ELF-1 (cell line): ENCODE results near the gene MYO9A.

Source experiments
- DNase-seq: peaks from one replicate; pipeline ENCODE4 v3.0.0-alpha.2; 2016; ENCODE audit warnings: low read depth, low spot score

Gene MYO9A

GRCh38 chr15:72118017-72118978 is at the start of gene MYO9A, which contains the start of gene SENP8:
Gene MYO9A (minus strand): TSS chr15:72118150. CDS start chr15:72046563, 71,587 bp downstream.
Gene SENP8 (plus strand): TSS chr15:72118403. CDS start chr15:72139624, 21,221 bp downstream.
- DNase-seq: peak; percentile 98

GRCh38 chr15:72167445-72167844 is 49.5 kb upstream of the MYO9A start:
- DNase-seq: no peak

- DNase-seq: no peak
Observed at GRCh38 chr15:72166716-72167417, 48.9 kb upstream of the MYO9A start.

- no peak for DNase-seq
Observed at GRCh38 chr15:72163719-72164118, 45.8 kb upstream of the MYO9A start.

- no peak for DNase-seq
Observed at GRCh38 chr15:72162569-72162968, 44.6 kb upstream of the MYO9A start.

- DNase-seq: peak; percentile 43
Observed at GRCh38 chr15:72161361-72162132, 43.6 kb upstream of the MYO9A start.

GRCh38 chr15:72160696-72161245 is 42.8 kb upstream of the MYO9A start:
- DNase-seq: no peak

- no peak for DNase-seq
Observed at GRCh38 chr15:72156928-72157327, 39.0 kb upstream of the MYO9A start.

- DNase-seq: peak; percentile 91
Observed at GRCh38 chr15:72155635-72156616, 38.0 kb upstream of the MYO9A start.

GRCh38 chr15:72155003-72155621 is 37.2 kb upstream of the MYO9A start:
- DNase-seq: no peak

GRCh38 chr15:72154316-72154715 is 36.4 kb upstream of the MYO9A start:
- no peak for DNase-seq

GRCh38 chr15:72153269-72154000 is 35.5 kb upstream of the MYO9A start:
- no peak for DNase-seq

GRCh38 chr15:72147418-72147817 is 29.5 kb upstream of the MYO9A start:
- no peak for DNase-seq

GRCh38 chr15:72146934-72147333 is 29.0 kb upstream of the MYO9A start:
- no peak for DNase-seq

- DNase-seq: no peak
Observed at GRCh38 chr15:72146221-72146620, 28.3 kb upstream of the MYO9A start.

GRCh38 chr15:72141171-72142084 is 23.5 kb upstream of the MYO9A start:
- DNase-seq: no peak

- no peak for DNase-seq
Observed at GRCh38 chr15:72140088-72140487, 22.1 kb upstream of the MYO9A start.

- DNase-seq: no peak
Observed at GRCh38 chr15:72139667-72140066, 21.7 kb upstream of the MYO9A start.
